Left lobe of liver (tissue), 2 donors: ENCODE results near the gene CHRD. TPM values are rescaled to one million over a fixed set of nuclear protein-coding genes. Genes with fewer than 3 reads are reported as not detected.
"Not testable (repeated sequence)": the region's sequence is repeated elsewhere in the genome, so short reads cannot be mapped to it uniquely, and the experiment has no call there.

Experiments
- ATAC-seq: fragments of 200-7000 bp; cut with Tn5 transposase; one replicate; pipeline ENCODE4 v1.9.1; 2020; ENCODE audit warnings: mild to moderate bottlenecking, moderate library complexity
- DNase-seq: peaks from one replicate; pipeline ENCODE4 v3.0.0-alpha.2; 2020; ENCODE audit warnings: low spot score
- total RNA-seq: library from RNA; stranded (reverse); gene quantifications from one replicate; pipeline ENCODE4 v1.2.1, GENCODE V29; 2021
- donor health status: DM: no; HTN: no; CAD: no; lungs with moderate emphysema.
- donor health status: DM: no; HTN: yes; CAD: no.

Gene CHRD
- total RNA-seq: 88.3 TPM

- ATAC-seq (peak; percentile 23), DNase-seq (peak; percentile 53)
Observed at GRCh38 chr3:184379358-184380184, at the start of gene CHRD. CHRD (plus strand) TSS chr3:184380054; CDS start chr3:184380319, 265 bp downstream.

GRCh38 chr3:184332370-184333090 is 47.3 kb upstream of the CHRD start:
- DNase-seq: no peak
- no peak for ATAC-seq

GRCh38 chr3:184333190-184333589 is 46.7 kb upstream of the CHRD start:
- DNase-seq (no peak), ATAC-seq (no peak)

- ATAC-seq (no peak), DNase-seq (no peak)
Observed at GRCh38 chr3:184333700-184334099, 46.2 kb upstream of the CHRD start.

GRCh38 chr3:184334470-184335158 is 45.2 kb upstream of the CHRD start:
- peak; percentile 42 for DNase-seq
- peak; percentile 1 for ATAC-seq

- peak; percentile 22 for ATAC-seq
- peak; percentile 44 for DNase-seq
Observed at GRCh38 chr3:184335291-184335660, 44.6 kb upstream of the CHRD start.

- peak; percentile 92 for DNase-seq
- ATAC-seq: peak; percentile 84
Observed at GRCh38 chr3:184335661-184336546, 44.0 kb upstream of the CHRD start.

GRCh38 chr3:184336547-184337398 is 43.1 kb upstream of the CHRD start:
- ATAC-seq (peak; percentile 21), DNase-seq (peak; percentile 53)

GRCh38 chr3:184337399-184337714 is 42.5 kb upstream of the CHRD start, which contains the start of gene FAM131A:
FAM131A (plus strand) TSS chr3:184337600; CDS start chr3:184337631, 31 bp downstream.
- ATAC-seq: no peak
- no peak for DNase-seq

- DNase-seq (peak; percentile 42), ATAC-seq (no peak)
Observed at GRCh38 chr3:184337981-184338380, 41.9 kb upstream of the CHRD start.

GRCh38 chr3:184338511-184338945 is 41.3 kb upstream of the CHRD start:
- ATAC-seq: no peak
- peak; percentile 51 for DNase-seq

- ATAC-seq (no peak), DNase-seq (no peak)
Observed at GRCh38 chr3:184339001-184339400, 40.9 kb upstream of the CHRD start.

- ATAC-seq, DNase-seq: not testable (repeated sequence)
Observed at GRCh38 chr3:184339451-184340135, 40.3 kb upstream of the CHRD start.

GRCh38 chr3:184341925-184342324 is 37.9 kb upstream of the CHRD start:
- DNase-seq (no peak), ATAC-seq (no peak)

- no peak for ATAC-seq
Observed at GRCh38 chr3:184343200-184343876, 36.5 kb upstream of the CHRD start.

GRCh38 chr3:184344579-184345316 is 35.1 kb upstream of the CHRD start:
- ATAC-seq (no peak), DNase-seq (no peak)

More at GRCh38 chr3:184343200-184343876, 36.5 kb upstream of the CHRD start:
- DNase-seq: no peak

- peak; percentile 76 for DNase-seq
- ATAC-seq: peak; percentile 94
Observed at GRCh38 chr3:184345317-184346144, 34.3 kb upstream of the CHRD start.
